ENCODE measurements around the gene DSCAM.

- TF ChIP-seq CTCF (IDR thresholded peaks at IDR 0.05) (no peak), POLR2A (IDR thresholded peaks at IDR 0.05) (no peak)
These were observed 667.8 kb downstream of the DSCAM start for GRCh38 chr21:40179166-40179565.

Measured in Peyer's patch (tissue), 4 donors.